Trophoblast cell (in vitro differentiated cells and primary cell): ENCODE data around the gene HLCS.
A peak's percentile ranks its signal among the peaks of the same experiment; 100 is the strongest.

Experiments used
- DNase-seq, 2 donors: peaks; one replicate each; pipeline ENCODE4 v3.0.0-alpha.2; 2016
- H2AFZ ChIP-seq: 2 replicates; pipeline ENCODE4 v1.6.1; 2013; ENCODE audit warnings: low read length, moderate library complexity, mild to moderate bottlenecking; ENCODE audit not compliant: insufficient read depth, poor library complexity
- H2AK5ac ChIP-seq: 2 replicates; pipeline ENCODE4 v1.6.1; 2013; ENCODE audit warnings: mild to moderate bottlenecking, low read length
- H2BK120ac ChIP-seq: 2 replicates; pipeline ENCODE4 v1.6.1; 2013; ENCODE audit warnings: low read length, mild to moderate bottlenecking, moderate library complexity; ENCODE audit not compliant: insufficient read depth, poor library complexity
- H2BK12ac ChIP-seq: 2 replicates; pipeline ENCODE4 v1.6.1; 2013; ENCODE audit warnings: mild to moderate bottlenecking, low read length, moderate library complexity
- H2BK5ac ChIP-seq: 2 replicates; pipeline ENCODE4 v1.6.1; 2013; ENCODE audit warnings: low read length, low read depth, moderate library complexity, mild to moderate bottlenecking; ENCODE audit not compliant: poor library complexity
- H3K14ac ChIP-seq: 2 replicates; pipeline ENCODE4 v1.6.1; 2013; ENCODE audit warnings: mild to moderate bottlenecking, low read length
- H3K18ac ChIP-seq: 2 replicates; pipeline ENCODE4 v1.6.1; 2013; ENCODE audit warnings: mild to moderate bottlenecking, low read length
- H3K23ac ChIP-seq: 2 replicates; pipeline ENCODE4 v1.6.1; 2013; ENCODE audit warnings: low read length
- H3K27ac ChIP-seq: 2 replicates; pipeline ENCODE4 v1.5.1; 2013; ENCODE audit warnings: low read depth, mild to moderate bottlenecking, inconsistent platforms, low read length, moderate library complexity
- H3K27me3 ChIP-seq: 2 replicates; pipeline ENCODE4 v1.6.1; 2013; ENCODE audit warnings: inconsistent platforms, mild to moderate bottlenecking, low read length, moderate library complexity; ENCODE audit not compliant: insufficient read depth
- H3K36me3 ChIP-seq, 2 experiments: 1 replicate in 1 of 2; 2 replicates in 1 of 2; pipeline ENCODE4 v1.6.1; 2013; ENCODE audit warnings: low read length in 2 of 2, mild to moderate bottlenecking in 2 of 2, moderate library complexity in 1 of 2; ENCODE audit not compliant: insufficient read depth in 2 of 2, control insufficient read depth in 1 of 2
- H3K4ac ChIP-seq: 2 replicates; pipeline ENCODE4 v1.6.1; 2013; ENCODE audit warnings: low read depth, mild to moderate bottlenecking, low read length, moderate library complexity
- H3K4me1 ChIP-seq, 2 experiments: 1 replicate in 1 of 2; 2 replicates in 1 of 2; pipeline ENCODE4 v1.6.1; 2013; ENCODE audit warnings: low read length in 2 of 2, mild to moderate bottlenecking in 2 of 2, moderate library complexity in 1 of 2; ENCODE audit not compliant: insufficient read depth in 2 of 2, control insufficient read depth in 1 of 2
- H3K4me2 ChIP-seq: 2 replicates; pipeline ENCODE4 v1.6.1; 2013; ENCODE audit warnings: inconsistent platforms, mild to moderate bottlenecking, low read length, moderate library complexity
- H3K4me3 ChIP-seq: 2 replicates; pipeline ENCODE4 v1.5.1; 2013; ENCODE audit warnings: mild to moderate bottlenecking, low read depth, low read length, inconsistent platforms
- H3K79me1 ChIP-seq: one replicate; pipeline ENCODE4 v1.6.1; 2013; ENCODE audit warnings: low read length
- H3K79me2 ChIP-seq: 2 replicates; pipeline ENCODE4 v1.6.1; 2013; ENCODE audit warnings: low read length, mild to moderate bottlenecking; ENCODE audit not compliant: control insufficient read depth, insufficient read depth, poor library complexity
- H3K9ac ChIP-seq: 2 replicates; pipeline ENCODE4 v1.6.1; 2013; ENCODE audit warnings: mild to moderate bottlenecking, low read length
- H3K9me3 ChIP-seq: 2 replicates; pipeline ENCODE4 v1.6.1; 2013; ENCODE audit warnings: low read depth, mild to moderate bottlenecking, control low read depth, inconsistent platforms, low read length; ENCODE audit not compliant: insufficient read depth
- H4K12ac ChIP-seq: 2 replicates; pipeline ENCODE4 v1.6.1; 2013; ENCODE audit warnings: low read depth, mild to moderate bottlenecking, low read length, moderate library complexity
- H4K8ac ChIP-seq: 2 replicates; pipeline ENCODE4 v1.6.1; 2013; ENCODE audit warnings: low read depth, mild to moderate bottlenecking, low read length, moderate library complexity
- H4K91ac ChIP-seq: one replicate; pipeline ENCODE4 v1.6.1; 2013; ENCODE audit warnings: low read depth, mild to moderate bottlenecking, low read length, moderate library complexity
- WGBS: extraction: QIAGEN DNeasy Blood & Tissue Kit; methylation state at CpG from one replicate; pipeline ENCODE4 v1.1.7; 2013; ENCODE audit warnings: missing lambda C conversion rate; ENCODE audit not compliant: insufficient read length, insufficient coverage; ENCODE audit errors: extremely low coverage; 5-methylcytosine and 5-hydroxymethylcytosine counted together

Gene HLCS

GRCh38 chr21:36913247-36914169, 53.0 kb downstream of the HLCS start:
- Histone ChIP-seq H3K27ac (no peak overlapping the region), H4K12ac (no peak overlapping the region), H3K4me3 (no peak overlapping the region), H4K91ac (no peak overlapping the region), H4K8ac (no peak overlapping the region), H2AFZ (no peak overlapping the region), H3K4ac (no peak overlapping the region), H3K36me3 (no peaks in the 10 kb centered on the region), H2BK12ac (no peak overlapping the region), H3K4me2 (no peak overlapping the region), H3K79me1 (no peaks in the 10 kb centered on the region), H3K18ac (no peak overlapping the region), H3K27me3 (no peaks in the 10 kb centered on the region), H2BK5ac (no peak overlapping the region), H3K14ac (no peak overlapping the region), H2BK120ac (no peak overlapping the region), H3K23ac (no peak overlapping the region), H3K9me3 (no peaks in the 10 kb centered on the region), H2AK5ac (no peak overlapping the region), H3K79me2 (no peaks in the 10 kb centered on the region), H3K4me1 (no peaks in the 10 kb centered on the region), H3K9ac (no peak overlapping the region)
- DNase-seq: no peak
- no CpG with 5 or more reads among the region's 8 CpGs for WGBS

- H3K9me3 ChIP-seq: no peaks in the 10 kb centered on the region
- H3K27ac ChIP-seq: no peak overlapping the region
- H3K36me3 ChIP-seq: no peaks in the 10 kb centered on the region
- no peak overlapping the region for H3K4me3 ChIP-seq
- no peak overlapping the region for H2BK5ac ChIP-seq
- no peak overlapping the region for H3K4me2 ChIP-seq
- H2BK120ac ChIP-seq: no peak overlapping the region
- no peak overlapping the region for H4K8ac ChIP-seq
- H3K27me3 ChIP-seq: no peaks in the 10 kb centered on the region
- DNase-seq: peak in 1 of 2 donors; percentile 20
- H3K79me2 ChIP-seq: no peaks in the 10 kb centered on the region
- no peak overlapping the region for H3K23ac ChIP-seq
- no CpG with 5 or more reads among the region's 17 CpGs for WGBS
- no peak overlapping the region for H3K4ac ChIP-seq
- H3K79me1 ChIP-seq: no peaks in the 10 kb centered on the region
- no peak overlapping the region for H3K9ac ChIP-seq
- H2AFZ ChIP-seq: no peak overlapping the region
- H2AK5ac ChIP-seq: no peak overlapping the region
- H3K18ac ChIP-seq: no peak overlapping the region
- H3K4me1 ChIP-seq: no peaks in the 10 kb centered on the region
- H2BK12ac ChIP-seq: no peak overlapping the region
- H4K91ac ChIP-seq: no peak overlapping the region
- no peak overlapping the region for H3K14ac ChIP-seq
- H4K12ac ChIP-seq: no peak overlapping the region
Observed at GRCh38 chr21:36910581-36911307, 55.7 kb downstream of the HLCS start.

GRCh38 chr21:36909901-36910561, 56.4 kb downstream of the HLCS start:
- H3K27me3 ChIP-seq: no peaks in the 10 kb centered on the region
- H3K79me1 ChIP-seq: no peaks in the 10 kb centered on the region
- no peaks in the 10 kb centered on the region for H3K9me3 ChIP-seq
- no peaks in the 10 kb centered on the region for H3K4me1 ChIP-seq
- H3K27ac ChIP-seq: no peak overlapping the region
- H4K8ac ChIP-seq: no peak overlapping the region
- H2BK5ac ChIP-seq: no peak overlapping the region
- no peak overlapping the region for H2AFZ ChIP-seq
- no peak overlapping the region for H3K23ac ChIP-seq
- no peak overlapping the region for H3K18ac ChIP-seq
- H2AK5ac ChIP-seq: no peak overlapping the region
- H3K4ac ChIP-seq: no peak overlapping the region
- H3K14ac ChIP-seq: no peak overlapping the region
- H4K12ac ChIP-seq: no peak overlapping the region
- no peak overlapping the region for H4K91ac ChIP-seq
- no peak overlapping the region for H3K9ac ChIP-seq
- H3K36me3 ChIP-seq: no peaks in the 10 kb centered on the region
- no peaks in the 10 kb centered on the region for H3K79me2 ChIP-seq
- WGBS: no CpG with 5 or more reads among the region's 16 CpGs
- DNase-seq: peak; percentile 69 to 98
- no peak overlapping the region for H2BK120ac ChIP-seq
- H2BK12ac ChIP-seq: no peak overlapping the region
- no peak overlapping the region for H3K4me3 ChIP-seq
- H3K4me2 ChIP-seq: no peak overlapping the region

- Histone ChIP-seq H2BK120ac (no peak overlapping the region), H3K79me2 (no peaks in the 10 kb centered on the region)
- no CpG with 5 or more reads among the region's 5 CpGs for WGBS
Observed at GRCh38 chr21:36909423-36909822, 57.0 kb downstream of the HLCS start.

More at GRCh38 chr21:36909423-36909822, 57.0 kb downstream of the HLCS start:
- Histone ChIP-seq H3K27ac (no peak overlapping the region), H3K4ac (no peak overlapping the region), H4K91ac (no peak overlapping the region), H3K4me3 (no peak overlapping the region), H3K4me2 (no peak overlapping the region), H3K9me3 (no peaks in the 10 kb centered on the region), H2BK5ac (no peak overlapping the region), H3K23ac (no peak overlapping the region), H3K9ac (no peak overlapping the region), H3K79me1 (no peaks in the 10 kb centered on the region), H2AK5ac (no peak overlapping the region), H3K36me3 (no peaks in the 10 kb centered on the region), H2AFZ (no peak overlapping the region), H4K12ac (no peak overlapping the region), H3K4me1 (no peaks in the 10 kb centered on the region), H3K27me3 (no peaks in the 10 kb centered on the region), H4K8ac (no peak overlapping the region), H2BK12ac (no peak overlapping the region), H3K14ac (no peak overlapping the region), H3K18ac (no peak overlapping the region)
- DNase-seq: no peak
